H1 (cell line): ENCODE results near the gene CBLB. TPM values are rescaled to one million over a fixed set of nuclear protein-coding genes. Genes with fewer than 3 reads are reported as not detected.

Experiments
- BACH1 ChIP-seq: IDR thresholded peaks from 2 replicates; pipeline ENCODE4 v1.6.1; 2012; ENCODE audit warnings: low read length, improper control_type of control experiment
- CEBPB ChIP-seq: IDR thresholded peaks from 2 replicates; pipeline ENCODE4 v1.6.1; 2012; ENCODE audit warnings: low read depth, low read length
- RXRA ChIP-seq: IDR thresholded peaks from 2 replicates; pipeline ENCODE4 v1.6.1; 2011; ENCODE audit warnings: low read depth, mild to moderate bottlenecking, low read length, moderate library complexity; ENCODE audit not compliant: insufficient read depth
- SIN3A ChIP-seq, 2 experiments: IDR thresholded peaks in 1 of 2; conservative IDR thresholded peaks in 1 of 2; 2 replicates each; pipeline ENCODE4 v1.6.1; 2011 to 2012; ENCODE audit warnings: low read length in 2 of 2, improper control_type of control experiment in 1 of 2, low read depth in 1 of 2, mild to moderate bottlenecking in 1 of 2
- SIRT6 ChIP-seq: IDR thresholded peaks from one replicate; pipeline ENCODE4 v1.7.1; 2012; ENCODE audit warnings: low read length, inconsistent platforms
- TAF1 ChIP-seq: IDR thresholded peaks from 2 replicates; pipeline ENCODE4 v1.6.1; 2011; ENCODE audit warnings: mild to moderate bottlenecking, low read depth, low read length
- polyA plus RNA-seq, 7 experiments: library from polyadenylated mRNA; depleted of rRNA in 3 of 7; stranded (reverse) in 5 of 7; unstranded in 2 of 7; fragments of >200 nt in 5 of 7; fragments of 200-250 nt in 2 of 7; gene quantifications; 1 replicate in 5 of 7; 2 replicates in 1 of 7; 4 replicates in 1 of 7; pipeline versions ENCODE4 v1.2.1 to v1.2.3, GENCODE V29; 2011 to 2013; ENCODE audit warnings: missing spikeins in 2 of 7, mixed read lengths in 2 of 7
- total RNA-seq: library from RNA; stranded (reverse); fragmentation: NEBNext Ultra II Directional; extraction: Animal tissue kit (Norgen Biotek cat#: 25700); gene quantifications from 2 replicates; pipeline ENCODE4 v1.2.1, GENCODE V29; 2021

The CBLB gene
- total and polyA plus RNA-seq, 2 of the 8 experiments (the other 6 are each of a cell fraction or from before 2014, with no cell fraction given), result 14.5 to 26.0 TPM

- TF ChIP-seq TAF1, result no peak
- TF ChIP-seq SIRT6, result no peak
- no peak for TF ChIP-seq SIN3A (conservative IDR thresholded peaks at IDR 0.05 in 1 of 2, IDR thresholded peaks at IDR 0.05 in 1 of 2; ENCODE audit: low read depth in 1 of 2, low read length in 2 of 2)
- no peak for TF ChIP-seq RXRA
- no peak for TF ChIP-seq CEBPB
- TF ChIP-seq BACH1, result no peak
These were observed 121.1 kb downstream of the CBLB start (continued) for GRCh38 chr3:105747696-105748095.
